ENCODE data around the gene RAC3. TPM values are rescaled to one million over a fixed set of nuclear protein-coding genes. Genes with fewer than 3 reads are reported as not detected.

The RAC3 gene
- total RNA-seq, 1 donor from 2014 or later = 0.82 TPM

DNA sequence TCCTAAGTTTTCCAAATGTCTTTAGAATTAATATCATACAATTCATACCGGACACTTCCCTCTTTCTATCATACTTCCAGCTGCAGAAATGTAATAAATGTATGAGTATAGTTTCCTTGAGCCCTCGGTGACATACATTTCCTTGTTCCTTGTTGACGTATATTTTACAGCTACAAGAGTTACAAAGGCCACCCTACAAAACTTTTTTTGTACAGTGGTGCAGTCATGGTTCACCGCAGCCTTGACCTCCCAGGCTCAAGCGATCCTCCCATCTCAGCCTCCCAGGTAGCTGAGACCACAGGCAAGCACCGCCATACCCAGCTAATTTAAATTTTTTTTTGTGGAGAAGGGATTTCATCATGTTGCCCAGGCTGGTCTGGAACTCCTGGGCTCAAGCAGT, 41.3 kb downstream of the RAC3 start:
- Histone ChIP-seq H3K4me1 (no peaks in the 10 kb centered on the region), H3K27ac (replicated peaks) (no peak overlapping the region), H3K27me3 (ENCODE audit: low read depth) (no peaks in the 10 kb centered on the region), H3K9me3 (replicated peaks) (no peaks in the 10 kb centered on the region), H3K36me3 (no peaks in the 10 kb centered on the region), H3K4me3 (no peak overlapping the region)
- intact Hi-C loops (cut with micrococcal nuclease) = no loop called here
- DNase-seq = no peak
- TF ChIP-seq, protein P1, sequence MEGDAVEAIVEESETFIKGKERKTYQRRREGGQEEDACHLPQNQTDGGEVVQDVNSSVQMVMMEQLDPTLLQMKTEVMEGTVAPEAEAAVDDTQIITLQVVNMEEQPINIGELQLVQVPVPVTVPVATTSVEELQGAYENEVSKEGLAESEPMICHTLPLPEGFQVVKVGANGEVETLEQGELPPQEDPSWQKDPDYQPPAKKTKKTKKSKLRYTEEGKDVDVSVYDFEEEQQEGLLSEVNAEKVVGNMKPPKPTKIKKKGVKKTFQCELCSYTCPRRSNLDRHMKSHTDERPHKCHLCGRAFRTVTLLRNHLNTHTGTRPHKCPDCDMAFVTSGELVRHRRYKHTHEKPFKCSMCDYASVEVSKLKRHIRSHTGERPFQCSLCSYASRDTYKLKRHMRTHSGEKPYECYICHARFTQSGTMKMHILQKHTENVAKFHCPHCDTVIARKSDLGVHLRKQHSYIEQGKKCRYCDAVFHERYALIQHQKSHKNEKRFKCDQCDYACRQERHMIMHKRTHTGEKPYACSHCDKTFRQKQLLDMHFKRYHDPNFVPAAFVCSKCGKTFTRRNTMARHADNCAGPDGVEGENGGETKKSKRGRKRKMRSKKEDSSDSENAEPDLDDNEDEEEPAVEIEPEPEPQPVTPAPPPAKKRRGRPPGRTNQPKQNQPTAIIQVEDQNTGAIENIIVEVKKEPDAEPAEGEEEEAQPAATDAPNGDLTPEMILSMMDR (IDR thresholded peaks at IDR 0.05; ENCODE audit: borderline replicate concordance) = no peak

DNA sequence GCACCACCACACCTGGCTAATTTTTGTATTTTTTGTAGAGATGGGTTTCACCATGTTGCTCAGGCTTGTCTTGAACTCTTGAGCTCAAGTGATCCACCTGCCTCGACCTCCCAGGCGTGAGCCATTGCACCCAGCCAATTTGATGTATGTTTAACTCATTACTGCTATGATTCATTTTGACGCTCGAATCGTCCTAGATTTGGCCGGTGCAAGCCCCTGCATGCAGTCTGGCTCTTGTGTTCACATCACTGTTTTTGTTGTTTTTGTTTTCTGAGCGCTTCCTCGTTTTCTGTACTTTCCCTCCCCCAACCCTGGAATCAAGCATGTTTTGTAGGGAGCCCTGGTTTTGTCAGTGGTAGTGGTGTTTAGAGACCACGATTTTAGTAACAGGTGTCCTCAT, 42.0 kb downstream of the RAC3 start:
- Histone ChIP-seq H3K27me3 (ENCODE audit: low read depth) (no peaks in the 10 kb centered on the region), H3K4me1 (no peaks in the 10 kb centered on the region), H3K27ac (replicated peaks) (no peak overlapping the region), H3K9me3 (replicated peaks) (no peaks in the 10 kb centered on the region), H3K4me3 (no peak overlapping the region), H3K36me3 (no peaks in the 10 kb centered on the region)
- TF ChIP-seq, protein P1 (IDR thresholded peaks at IDR 0.05; ENCODE audit: borderline replicate concordance) = no peak
- DNase-seq = no peak
- intact Hi-C loops (cut with micrococcal nuclease) = no loop called here

DNA sequence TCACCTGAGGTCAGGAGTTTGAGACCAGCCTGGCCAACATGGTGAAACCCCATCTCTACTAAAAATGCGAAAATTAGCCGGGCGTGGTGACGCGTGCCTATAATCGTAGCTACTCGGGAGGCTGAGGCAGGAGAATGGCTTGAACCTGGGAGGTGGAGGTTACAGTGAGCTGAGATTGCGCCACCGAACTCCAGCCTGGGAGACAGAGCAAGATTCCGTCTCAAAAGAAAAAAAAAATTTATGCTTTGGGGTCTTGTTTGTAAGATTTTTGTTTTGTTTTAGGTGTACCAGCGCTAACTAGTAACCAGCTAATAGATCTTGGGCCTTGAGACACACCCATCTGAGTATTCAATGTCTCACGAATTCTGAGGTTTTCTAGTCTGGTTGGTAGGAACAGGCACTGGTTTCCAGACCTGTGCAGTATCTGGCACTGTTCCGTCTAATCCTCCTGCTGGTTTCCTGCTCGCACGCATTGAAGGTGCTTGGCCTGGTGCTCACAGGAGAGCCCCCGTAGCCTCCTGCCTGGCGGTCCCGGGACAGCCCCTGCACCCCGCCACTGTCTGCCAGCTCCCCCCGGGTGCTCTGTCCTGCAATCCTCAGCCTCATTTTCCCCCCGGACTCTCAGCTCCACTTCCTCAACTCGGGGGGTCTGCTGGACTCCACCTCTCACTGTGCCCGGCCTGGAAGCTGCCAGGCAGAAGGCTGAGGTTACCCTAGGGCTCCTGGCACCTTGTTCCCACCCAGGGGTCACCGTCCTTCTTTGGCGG, 44.7 kb downstream of the RAC3 start:
- no peaks in the 10 kb centered on the region for H3K9me3 ChIP-seq (replicated peaks)
- H3K4me3 ChIP-seq = no peak overlapping the region
- TF ChIP-seq, protein P1 (IDR thresholded peaks at IDR 0.05; ENCODE audit: borderline replicate concordance) = no peak
- peaks cover 23% of the 10 kb centered on the region for H3K36me3 ChIP-seq
- DNase-seq = no peak
- no peaks in the 10 kb centered on the region for H3K4me1 ChIP-seq
- no peaks in the 10 kb centered on the region for H3K27me3 ChIP-seq (ENCODE audit: low read depth)
- H3K27ac ChIP-seq (replicated peaks) = no peak overlapping the region
- intact Hi-C loops (cut with micrococcal nuclease) = no loop called here

DNA sequence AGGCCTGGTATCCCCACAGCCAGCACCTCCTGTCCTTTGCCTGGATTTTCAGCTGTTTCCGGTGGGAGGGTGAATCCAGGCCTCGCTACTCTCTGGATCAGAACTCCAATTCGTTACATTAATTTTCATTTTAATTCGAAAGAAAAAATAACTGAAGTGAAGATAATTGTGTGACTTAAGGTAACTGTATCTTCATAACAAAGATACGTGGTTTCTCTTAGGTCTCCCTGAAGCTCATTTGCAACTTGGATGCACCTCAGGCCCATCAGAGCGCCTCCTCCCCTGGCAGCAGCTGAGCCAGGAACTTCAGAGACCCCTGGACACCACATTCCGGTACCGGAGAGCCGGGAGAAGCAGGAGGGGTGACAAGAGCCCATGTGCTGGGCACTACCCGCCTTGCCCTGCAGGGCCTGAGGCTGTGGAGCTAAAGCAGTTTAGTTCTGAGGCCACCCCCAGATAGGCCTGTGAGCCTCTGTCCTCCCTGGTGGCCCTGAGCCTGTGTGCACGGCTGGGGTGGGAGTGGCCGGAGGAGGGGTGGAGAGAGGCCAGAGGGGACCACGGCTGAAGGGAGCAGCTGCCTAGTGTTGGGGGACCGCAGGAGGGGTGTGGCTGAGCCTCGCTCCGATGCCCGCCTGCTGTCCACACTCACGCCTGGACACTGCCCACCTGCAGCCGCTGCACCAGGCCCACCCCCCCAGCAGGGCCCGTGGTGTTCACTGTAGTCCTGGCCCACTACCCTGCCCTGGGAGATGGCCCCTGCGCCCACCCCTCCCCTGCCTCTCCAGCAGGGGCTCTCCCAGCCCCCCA, 45.5 kb downstream of the RAC3 start:
- Histone ChIP-seq H3K4me1 (no peaks in the 10 kb centered on the region), H3K9me3 (replicated peaks) (no peaks in the 10 kb centered on the region), H3K4me3 (no peak overlapping the region), H3K36me3 (peaks cover 29% of the 10 kb centered on the region), H3K27me3 (ENCODE audit: low read depth) (no peaks in the 10 kb centered on the region), H3K27ac (replicated peaks) (no peak overlapping the region)
- intact Hi-C loops (cut with micrococcal nuclease) = no loop called here
- DNase-seq = no peak
- TF ChIP-seq, protein P1 (IDR thresholded peaks at IDR 0.05; ENCODE audit: borderline replicate concordance) = no peak

DNA sequence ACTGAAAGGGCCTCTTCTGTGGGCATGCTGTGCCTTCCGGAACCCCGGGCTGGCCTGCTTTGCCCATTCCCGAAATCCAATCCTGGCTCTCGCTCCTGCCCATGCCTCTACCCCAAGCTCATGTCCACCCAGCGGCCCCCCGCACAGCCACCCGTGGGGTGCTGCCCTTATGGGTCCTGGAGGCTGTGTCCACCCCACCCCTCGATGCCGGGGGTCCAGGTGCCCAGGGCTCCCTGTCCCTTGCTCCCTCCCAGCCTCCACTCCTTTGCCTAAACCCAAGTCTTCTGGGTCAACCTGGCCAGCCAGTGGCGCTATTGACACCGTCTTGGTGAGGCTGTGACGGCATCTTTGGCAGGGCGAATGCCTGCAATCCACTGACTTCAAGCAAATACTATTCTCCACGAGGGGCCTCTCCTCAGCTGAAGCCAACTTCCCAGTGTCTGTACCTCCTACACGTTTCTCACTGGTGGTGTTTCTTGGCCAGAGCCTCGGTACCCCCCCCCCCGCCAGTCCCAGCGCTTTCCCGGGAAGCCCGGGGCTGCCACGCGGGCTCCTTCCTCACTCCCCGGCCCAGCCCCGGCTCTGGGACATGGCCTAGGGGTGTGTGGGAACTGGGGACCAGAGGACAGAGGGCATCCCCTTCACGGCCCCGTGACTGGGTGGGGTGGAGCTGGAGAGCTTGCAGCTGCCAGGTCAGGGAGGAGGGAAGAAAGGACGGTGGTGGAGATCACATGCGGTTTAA, 46.3 kb downstream of the RAC3 start:
- H3K27ac ChIP-seq (replicated peaks) = no peak overlapping the region
- no peaks in the 10 kb centered on the region for H3K9me3 ChIP-seq (replicated peaks)
- intact Hi-C loops (cut with micrococcal nuclease) = no loop called here
- peaks cover 37% of the 10 kb centered on the region for H3K36me3 ChIP-seq
- H3K27me3 ChIP-seq (ENCODE audit: low read depth) = no peaks in the 10 kb centered on the region
- no peak overlapping the region for H3K4me3 ChIP-seq
- DNase-seq = no peak
- TF ChIP-seq, protein P1 (IDR thresholded peaks at IDR 0.05; ENCODE audit: borderline replicate concordance) = no peak
- H3K4me1 ChIP-seq = no peaks in the 10 kb centered on the region
